ENCODE results near the gene GRIPAP1.
"Not testable (repeated sequence)": the region's sequence is repeated elsewhere in the genome, so short reads cannot be mapped to it uniquely, and the experiment has no call there.

The GRIPAP1 gene

GRCh38 chrX:48989483-48989882, 12.6 kb downstream of the GRIPAP1 start:
- TF ChIP-seq CTCF (IDR thresholded peaks at IDR 0.05) = no peak
- peaks cover 26% of the 10 kb centered on the region for H3K9me3 Mint-ChIP-seq
- DNase-seq = no peak
- H3K27ac Mint-ChIP-seq = no peak overlapping the region
- no peaks in the 10 kb centered on the region for H3K4me1 Mint-ChIP-seq
- no peak overlapping the region for H3K4me3 Mint-ChIP-seq
- H3K27me3 Mint-ChIP-seq (ENCODE audit: low read depth, poor library complexity) = peaks cover 5% of the 10 kb centered on the region
- H3K36me3 Mint-ChIP-seq (ENCODE audit: low read depth) = peaks cover 42% of the 10 kb centered on the region

GRCh38 chrX:48983896-48984295, 18.2 kb downstream of the GRIPAP1 start:
- H3K4me1 Mint-ChIP-seq = no peaks in the 10 kb centered on the region

GRCh38 chrX:48983081-48983480, 19.0 kb downstream of the GRIPAP1 start:
- Mint-ChIP-seq H3K36me3 (ENCODE audit: low read depth) (peaks cover 58% of the 10 kb centered on the region), H3K4me3 (no peak overlapping the region), H3K9me3 (peaks cover 46% of the 10 kb centered on the region), H3K27me3 (ENCODE audit: low read depth, poor library complexity) (no peaks in the 10 kb centered on the region), H3K27ac (no peak overlapping the region), H3K4me1 (no peaks in the 10 kb centered on the region)
- TF ChIP-seq CTCF (IDR thresholded peaks at IDR 0.05) = no peak
- DNase-seq = no peak

More at GRCh38 chrX:48983896-48984295, 18.2 kb downstream of the GRIPAP1 start:
- Mint-ChIP-seq H3K9me3 (peaks cover 46% of the 10 kb centered on the region), H3K27me3 (ENCODE audit: low read depth, poor library complexity) (no peaks in the 10 kb centered on the region), H3K36me3 (ENCODE audit: low read depth) (peaks cover 58% of the 10 kb centered on the region), H3K4me3 (no peak overlapping the region), H3K27ac (no peak overlapping the region)
- no peak for TF ChIP-seq CTCF (IDR thresholded peaks at IDR 0.05)
- no peak for DNase-seq

GRCh38 chrX:48981178-48981577, 20.9 kb downstream of the GRIPAP1 start:
- Mint-ChIP-seq H3K36me3 (ENCODE audit: low read depth) (peaks cover 60% of the 10 kb centered on the region), H3K27me3 (ENCODE audit: low read depth, poor library complexity) (no peaks in the 10 kb centered on the region), H3K4me3 (no peak overlapping the region), H3K4me1 (no peaks in the 10 kb centered on the region), H3K27ac (no peak overlapping the region), H3K9me3 (peaks cover 47% of the 10 kb centered on the region)
- no peak for TF ChIP-seq CTCF (IDR thresholded peaks at IDR 0.05)
- DNase-seq = no peak

- Mint-ChIP-seq H3K36me3 (ENCODE audit: low read depth) (peaks cover 59% of the 10 kb centered on the region), H3K9me3 (peaks cover 46% of the 10 kb centered on the region)
- H3K4me1 Mint-ChIP-seq; H3K27ac Mint-ChIP-seq; H3K27me3 Mint-ChIP-seq (ENCODE audit: low read depth, poor library complexity); DNase-seq; H3K4me3 Mint-ChIP-seq: not testable (repeated sequence)
These were observed 21.7 kb downstream of the GRIPAP1 start for GRCh38 chrX:48980341-48980740.

GRCh38 chrX:48978226-48978625, 23.8 kb downstream of the GRIPAP1 start:
- Mint-ChIP-seq H3K27me3 (ENCODE audit: low read depth, poor library complexity) (no peaks in the 10 kb centered on the region), H3K4me1 (peaks cover 2% of the 10 kb centered on the region), H3K36me3 (ENCODE audit: low read depth) (peaks cover 53% of the 10 kb centered on the region), H3K27ac (no peak overlapping the region), H3K9me3 (peaks cover 44% of the 10 kb centered on the region), H3K4me3 (no peak overlapping the region)
- DNase-seq = no peak
- no peak for TF ChIP-seq CTCF (IDR thresholded peaks at IDR 0.05)
